Activated CD8-positive, alpha-beta memory T cell treated with anti-CD3 and anti-CD28 coated beads for 24 hours (primary cell): ENCODE data around the gene HLA-F.
A peak's percentile ranks its signal among the peaks of the same experiment; 100 is the strongest.

Experiments used
- DNase-seq: peaks from one replicate; pipeline ENCODE4 v3.0.0-alpha.2; 2020

HLA-F gene

GRCh38 chr6:29724937-29725869, 2.0 kb downstream of the HLA-F start:
- DNase-seq = peak; percentile 58

GRCh38 chr6:29726001-29726400, 2.8 kb downstream of the HLA-F start:
- peak; percentile 57 for DNase-seq

GRCh38 chr6:29726571-29727194, 3.4 kb downstream of the HLA-F start:
- peak; percentile 49 for DNase-seq

GRCh38 chr6:29727637-29728036, 4.4 kb downstream of the HLA-F start:
- DNase-seq = peak; percentile 50

- peak; percentile 59 for DNase-seq
These were observed 5.1 kb downstream of the HLA-F start for GRCh38 chr6:29728173-29728874.

- DNase-seq = no peak
These were observed 5.6 kb downstream of the HLA-F start for GRCh38 chr6:29728875-29729270.

GRCh38 chr6:29729774-29730328, 6.6 kb downstream of the HLA-F start:
- no peak for DNase-seq

GRCh38 chr6:29730575-29731126, 7.4 kb downstream of the HLA-F start:
- DNase-seq = peak; percentile 57

GRCh38 chr6:29731281-29731680, 8.0 kb downstream of the HLA-F start:
- DNase-seq = peak; percentile 54

- no peak for DNase-seq
These were observed 9.8 kb downstream of the HLA-F start for GRCh38 chr6:29733057-29733456.

GRCh38 chr6:29734046-29735018, 11.1 kb downstream of the HLA-F start:
- no peak for DNase-seq

GRCh38 chr6:29736563-29736962, 13.3 kb downstream of the HLA-F start:
- DNase-seq = no peak

GRCh38 chr6:29737707-29738630, 14.7 kb downstream of the HLA-F start:
- peak; percentile 84 for DNase-seq

GRCh38 chr6:29739136-29739881, 16.1 kb downstream of the HLA-F start:
- no peak for DNase-seq

- DNase-seq = no peak
These were observed 16.6 kb downstream of the HLA-F start for GRCh38 chr6:29739882-29740261.

GRCh38 chr6:29741592-29741991, 18.4 kb downstream of the HLA-F start:
- no peak for DNase-seq

- DNase-seq = no peak
These were observed 18.9 kb downstream of the HLA-F start for GRCh38 chr6:29742127-29742526.

- no peak for DNase-seq
These were observed 19.8 kb downstream of the HLA-F start for GRCh38 chr6:29743025-29743424.

- DNase-seq = no peak
These were observed 20.3 kb downstream of the HLA-F start for GRCh38 chr6:29743568-29743967.

- DNase-seq = no peak
These were observed 20.9 kb downstream of the HLA-F start for GRCh38 chr6:29744131-29744530.
